ENCODE data around the gene ADCY9.

ADCY9 gene

GRCh38 chr16:3927147-3927546, 189.1 kb downstream of the ADCY9 start (continued):
- TF ChIP-seq ZNF518A (tag by site-specific recombination; conservative IDR thresholded peaks at IDR 0.05; ENCODE audit: low read depth) = peak; percentile 88
- TF ChIP-seq, protein P1, sequence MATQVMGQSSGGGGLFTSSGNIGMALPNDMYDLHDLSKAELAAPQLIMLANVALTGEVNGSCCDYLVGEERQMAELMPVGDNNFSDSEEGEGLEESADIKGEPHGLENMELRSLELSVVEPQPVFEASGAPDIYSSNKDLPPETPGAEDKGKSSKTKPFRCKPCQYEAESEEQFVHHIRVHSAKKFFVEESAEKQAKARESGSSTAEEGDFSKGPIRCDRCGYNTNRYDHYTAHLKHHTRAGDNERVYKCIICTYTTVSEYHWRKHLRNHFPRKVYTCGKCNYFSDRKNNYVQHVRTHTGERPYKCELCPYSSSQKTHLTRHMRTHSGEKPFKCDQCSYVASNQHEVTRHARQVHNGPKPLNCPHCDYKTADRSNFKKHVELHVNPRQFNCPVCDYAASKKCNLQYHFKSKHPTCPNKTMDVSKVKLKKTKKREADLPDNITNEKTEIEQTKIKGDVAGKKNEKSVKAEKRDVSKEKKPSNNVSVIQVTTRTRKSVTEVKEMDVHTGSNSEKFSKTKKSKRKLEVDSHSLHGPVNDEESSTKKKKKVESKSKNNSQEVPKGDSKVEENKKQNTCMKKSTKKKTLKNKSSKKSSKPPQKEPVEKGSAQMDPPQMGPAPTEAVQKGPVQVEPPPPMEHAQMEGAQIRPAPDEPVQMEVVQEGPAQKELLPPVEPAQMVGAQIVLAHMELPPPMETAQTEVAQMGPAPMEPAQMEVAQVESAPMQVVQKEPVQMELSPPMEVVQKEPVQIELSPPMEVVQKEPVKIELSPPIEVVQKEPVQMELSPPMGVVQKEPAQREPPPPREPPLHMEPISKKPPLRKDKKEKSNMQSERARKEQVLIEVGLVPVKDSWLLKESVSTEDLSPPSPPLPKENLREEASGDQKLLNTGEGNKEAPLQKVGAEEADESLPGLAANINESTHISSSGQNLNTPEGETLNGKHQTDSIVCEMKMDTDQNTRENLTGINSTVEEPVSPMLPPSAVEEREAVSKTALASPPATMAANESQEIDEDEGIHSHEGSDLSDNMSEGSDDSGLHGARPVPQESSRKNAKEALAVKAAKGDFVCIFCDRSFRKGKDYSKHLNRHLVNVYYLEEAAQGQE (tag by site-specific recombination; IDR thresholded peaks at IDR 0.05) = peak; percentile 58; the same call in 1 of the 2 replicates

- TF ChIP-seq REPIN1 (tag by site-specific recombination; IDR thresholded peaks at IDR 0.05; ENCODE audit: low read depth) = no peak
- TF ChIP-seq SP3 (tag by site-specific recombination; IDR thresholded peaks at IDR 0.05) = no peak
- TF ChIP-seq ZNF202 (tag by site-specific recombination; IDR thresholded peaks at IDR 0.05; ENCODE audit: borderline replicate concordance) = no peak
- no peak for TF ChIP-seq ZNF530 (tag by site-specific recombination; IDR thresholded peaks at IDR 0.05; ENCODE audit: low read depth)
- no peak for TF ChIP-seq ZNF529 (tag by site-specific recombination; IDR thresholded peaks at IDR 0.05; ENCODE audit: insufficient replicate concordance)
- TF ChIP-seq ZNF843 (tag by site-specific recombination; IDR thresholded peaks at IDR 0.05) = no peak
- no peak for TF ChIP-seq GLIS1 (tag by site-specific recombination; IDR thresholded peaks at IDR 0.05)
- TF ChIP-seq, protein P2, sequence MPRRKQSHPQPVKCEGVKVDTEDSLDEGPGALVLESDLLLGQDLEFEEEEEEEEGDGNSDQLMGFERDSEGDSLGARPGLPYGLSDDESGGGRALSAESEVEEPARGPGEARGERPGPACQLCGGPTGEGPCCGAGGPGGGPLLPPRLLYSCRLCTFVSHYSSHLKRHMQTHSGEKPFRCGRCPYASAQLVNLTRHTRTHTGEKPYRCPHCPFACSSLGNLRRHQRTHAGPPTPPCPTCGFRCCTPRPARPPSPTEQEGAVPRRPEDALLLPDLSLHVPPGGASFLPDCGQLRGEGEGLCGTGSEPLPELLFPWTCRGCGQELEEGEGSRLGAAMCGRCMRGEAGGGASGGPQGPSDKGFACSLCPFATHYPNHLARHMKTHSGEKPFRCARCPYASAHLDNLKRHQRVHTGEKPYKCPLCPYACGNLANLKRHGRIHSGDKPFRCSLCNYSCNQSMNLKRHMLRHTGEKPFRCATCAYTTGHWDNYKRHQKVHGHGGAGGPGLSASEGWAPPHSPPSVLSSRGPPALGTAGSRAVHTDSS (tag by site-specific recombination; IDR thresholded peaks at IDR 0.05) = no peak
- no peak for TF ChIP-seq ZNF302 (tag by site-specific recombination; IDR thresholded peaks at IDR 0.05; ENCODE audit: low read depth)
- no peak for TF ChIP-seq ZNF830 (tag by site-specific recombination; IDR thresholded peaks at IDR 0.05; ENCODE audit: low read depth)
- TF ChIP-seq ZNF394 (tag by site-specific recombination; IDR thresholded peaks at IDR 0.05; ENCODE audit: borderline replicate concordance) = no peak
- TF ChIP-seq, protein P3, sequence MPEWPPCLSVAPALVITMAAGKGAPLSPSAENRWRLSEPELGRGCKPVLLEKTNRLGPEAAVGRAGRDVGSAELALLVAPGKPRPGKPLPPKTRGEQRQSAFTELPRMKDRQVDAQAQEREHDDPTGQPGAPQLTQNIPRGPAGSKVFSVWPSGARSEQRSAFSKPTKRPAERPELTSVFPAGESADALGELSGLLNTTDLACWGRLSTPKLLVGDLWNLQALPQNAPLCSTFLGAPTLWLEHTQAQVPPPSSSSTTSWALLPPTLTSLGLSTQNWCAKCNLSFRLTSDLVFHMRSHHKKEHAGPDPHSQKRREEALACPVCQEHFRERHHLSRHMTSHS (tag by site-specific recombination; IDR thresholded peaks at IDR 0.05) = no peak
- POLR2A ChIA-PET = no interaction called here
Observed at GRCh38 chr16:3924763-3925162, 191.5 kb downstream of the ADCY9 start.

More at GRCh38 chr16:3924763-3925162, 191.5 kb downstream of the ADCY9 start:
- Histone ChIP-seq H3K9me3 (ENCODE audit: control insufficient read depth, insufficient read depth, low read depth, low read length) (no peaks in the 10 kb centered on the region), H3K4me1 (ENCODE audit: control insufficient read depth, insufficient read depth, low read length) (no peaks in the 10 kb centered on the region), H3K27ac (ENCODE audit: extremely low read depth, low read depth, low read length) (no peak overlapping the region), H3K36me3 (ENCODE audit: control insufficient read depth in 2 of 2, insufficient read depth in 1 of 2, low read length in 2 of 2) (no peaks in the 10 kb centered on the region), H3K4me3 (ENCODE audit: low read depth, low read length) (no peak overlapping the region)
- CTCF ChIA-PET = no interaction called here
